Psoas muscle (tissue), 8 donors: ENCODE data around the gene PDE11A. TPM values are rescaled to one million over a fixed set of nuclear protein-coding genes. Genes with fewer than 3 reads are reported as not detected.

Experiments used
- ATAC-seq, 4 donors: fragments of 200-7000 bp; cut with Tn5 transposase; one replicate each; pipeline ENCODE4 v1.9.1; 2020; ENCODE audit warnings: moderate library complexity in 3 of 4, mild to moderate bottlenecking in 2 of 4
- DNase-seq, 2 donors: peaks; one replicate each; pipeline ENCODE4 v3.0.0-alpha.2; 2020
- H3K27ac ChIP-seq: fragments of 200-600 bp; one replicate; pipeline ENCODE4 v1.8.0; 2022
- H3K27me3 ChIP-seq, 3 donors: fragments of 200-600 bp in 1 of 3; one replicate each; pipeline versions ENCODE4 v1.6.1 to v1.8.0; 2013 to 2022; ENCODE audit warnings: low read length in 2 of 3, mild to moderate bottlenecking in 2 of 3, moderate library complexity in 1 of 3; ENCODE audit not compliant: insufficient read depth in 3 of 3
- H3K36me3 ChIP-seq, 2 donors: fragments of 200-600 bp in 1 of 2; one replicate each; pipeline versions ENCODE4 v1.6.1 to v1.8.0; 2013 to 2022; ENCODE audit warnings: low read depth in 1 of 2, mild to moderate bottlenecking in 1 of 2, moderate library complexity in 1 of 2; ENCODE audit not compliant: insufficient read depth in 1 of 2
- H3K4me1 ChIP-seq: fragments of 200-600 bp; one replicate; pipeline ENCODE4 v1.8.0; 2022
- H3K4me3 ChIP-seq: fragments of 200-600 bp; one replicate; pipeline ENCODE4 v1.8.0; 2022; ENCODE audit warnings: mild to moderate bottlenecking
- H3K9me3 ChIP-seq: fragments of 200-600 bp; one replicate; pipeline ENCODE4 v1.8.0; 2022
- WGBS, 3 donors: extraction: QIAGEN DNeasy Blood & Tissue Kit; methylation state at CpG; one replicate each; pipeline versions ENCODE4 v1.1.6 to v1.1.7; 2013; 5-methylcytosine and 5-hydroxymethylcytosine counted together
- intact Hi-C, 2 donors: fragments of 100-400 bp; cut with DNase I; formaldehyde crosslinking; loops; one replicate each; pipeline versions ENCODE4 v1.11.0 to v1.14.2; 2022
- polyA plus RNA-seq, 3 donors: library from polyadenylated mRNA; stranded (reverse); fragments of 200-250 nt; gene quantifications; one replicate each; pipeline ENCODE4 v1.2.3, GENCODE V29; 2013
- total RNA-seq, 4 donors: library from RNA; stranded (reverse); fragmentation: NEBNext Ultra II Directional in 2 of 4; extraction: Animal tissue kit (Norgen Biotek cat#: 25700) in 2 of 4; gene quantifications; one replicate each; pipeline versions ENCODE4 v1.2.1 to v1.2.4, GENCODE V29; 2021 to 2023
- TF ChIP-seq, protein P1 (sequence below): fragments of 200-600 bp; IDR thresholded peaks from one replicate; pipeline ENCODE4 v1.8.0; 2022; ENCODE audit warnings: antibody characterized with exemption
- donor health status: healthy with polysubstance abuse.
- donor health status: DM: no; HTN: no; CAD: no; lungs with moderate emphysema.
- donor health status: Bipolar disorder and iron deficiency.
- donor health status: healthy.
- donor health status: DM: yes; HTN: yes; CAD: no.
- donor health status: DM: no; HTN: no; CAD: no.
- donor health status: DM: no; HTN: no; CAD: no.
- donor health status: DM: yes; HTN: yes; CAD: no.

PDE11A gene
- total and polyA plus RNA-seq, 7 donors, result 0.35 to 39.7 (median 2.3) TPM

DNA sequence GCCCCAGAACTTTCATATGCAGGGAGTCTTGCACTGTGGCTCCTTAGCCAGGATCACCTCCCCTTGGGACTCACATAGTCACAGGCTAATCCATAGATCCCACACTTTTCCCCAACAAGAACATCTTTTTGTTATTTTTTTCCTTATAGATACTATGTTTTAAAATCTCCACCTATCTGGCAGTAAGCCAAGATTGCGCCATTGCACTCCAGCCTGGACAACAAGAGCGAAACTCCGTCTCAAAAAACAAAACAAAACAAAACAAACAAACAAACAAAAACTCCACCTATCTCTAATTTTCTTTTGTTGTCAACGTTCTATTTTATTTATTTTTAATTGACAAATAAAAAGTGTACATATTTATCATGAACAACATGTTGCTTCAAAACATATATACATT, 141.7 kb downstream of the PDE11A start:
- no peak for ATAC-seq
- TF ChIP-seq, protein P1, sequence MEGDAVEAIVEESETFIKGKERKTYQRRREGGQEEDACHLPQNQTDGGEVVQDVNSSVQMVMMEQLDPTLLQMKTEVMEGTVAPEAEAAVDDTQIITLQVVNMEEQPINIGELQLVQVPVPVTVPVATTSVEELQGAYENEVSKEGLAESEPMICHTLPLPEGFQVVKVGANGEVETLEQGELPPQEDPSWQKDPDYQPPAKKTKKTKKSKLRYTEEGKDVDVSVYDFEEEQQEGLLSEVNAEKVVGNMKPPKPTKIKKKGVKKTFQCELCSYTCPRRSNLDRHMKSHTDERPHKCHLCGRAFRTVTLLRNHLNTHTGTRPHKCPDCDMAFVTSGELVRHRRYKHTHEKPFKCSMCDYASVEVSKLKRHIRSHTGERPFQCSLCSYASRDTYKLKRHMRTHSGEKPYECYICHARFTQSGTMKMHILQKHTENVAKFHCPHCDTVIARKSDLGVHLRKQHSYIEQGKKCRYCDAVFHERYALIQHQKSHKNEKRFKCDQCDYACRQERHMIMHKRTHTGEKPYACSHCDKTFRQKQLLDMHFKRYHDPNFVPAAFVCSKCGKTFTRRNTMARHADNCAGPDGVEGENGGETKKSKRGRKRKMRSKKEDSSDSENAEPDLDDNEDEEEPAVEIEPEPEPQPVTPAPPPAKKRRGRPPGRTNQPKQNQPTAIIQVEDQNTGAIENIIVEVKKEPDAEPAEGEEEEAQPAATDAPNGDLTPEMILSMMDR, result no peak
- 83 to 89% (median 84%) methylated on average over 4 of the region's 4 CpGs for WGBS, 3 donors
- H3K4me1 ChIP-seq, result no peaks in the 10 kb centered on the region
- intact Hi-C loops, result no loop called here
- no peaks in the 10 kb centered on the region for H3K36me3 ChIP-seq
- H3K9me3 ChIP-seq, result no peaks in the 10 kb centered on the region
- DNase-seq, result no peak
- H3K27ac ChIP-seq, result no peak overlapping the region
- H3K27me3 ChIP-seq, result no peaks in the 10 kb centered on the region
- no peak overlapping the region for H3K4me3 ChIP-seq

DNA sequence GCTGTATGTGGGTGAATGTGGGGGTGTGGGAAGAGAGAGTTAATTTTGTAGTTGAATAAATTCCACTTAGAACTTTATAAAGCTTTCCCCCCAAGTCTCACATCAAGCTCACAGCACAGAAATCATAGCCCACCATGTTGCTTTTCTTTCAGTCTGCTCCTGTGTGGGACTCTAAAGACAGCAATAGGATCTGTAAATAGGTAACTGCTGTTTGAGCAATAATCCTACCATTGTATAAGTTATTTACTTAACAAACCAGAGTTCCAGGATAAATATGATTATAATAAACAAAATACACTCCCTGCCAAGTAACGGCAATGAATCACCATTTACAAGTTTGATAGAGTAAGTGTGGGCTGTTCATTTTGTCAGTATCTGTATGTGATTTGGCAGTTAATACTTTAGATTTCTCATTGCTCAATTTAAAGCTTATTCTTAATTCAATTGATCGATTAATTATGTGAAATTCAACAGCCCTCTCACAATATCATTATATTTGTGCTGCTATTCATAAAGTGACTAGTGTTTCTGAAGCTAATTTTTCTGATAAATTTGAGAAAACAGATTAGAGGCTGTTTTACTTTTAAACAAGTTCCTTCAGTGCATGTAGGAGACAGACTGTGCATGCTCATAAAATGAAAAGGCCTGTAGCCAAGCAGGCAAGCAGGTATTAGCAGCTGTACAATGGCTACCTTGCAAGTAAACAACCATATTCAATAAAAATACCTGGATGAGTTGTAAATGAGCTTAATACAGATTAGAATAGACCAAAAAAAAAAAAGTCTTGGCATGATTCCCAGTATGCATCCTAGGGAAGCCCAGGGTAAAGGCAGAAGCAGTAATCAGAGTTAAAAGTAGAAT, 142.7 kb downstream of the PDE11A start:
- Histone ChIP-seq H3K36me3 (no peaks in the 10 kb centered on the region), H3K4me1 (no peaks in the 10 kb centered on the region), H3K27ac (no peak overlapping the region), H3K9me3 (no peaks in the 10 kb centered on the region), H3K27me3 (no peaks in the 10 kb centered on the region), H3K4me3 (no peak overlapping the region)
- intact Hi-C loops, result no loop called here
- TF ChIP-seq, protein P1, result no peak
- no peak for ATAC-seq
- WGBS, 3 donors, result 92 to 96% (median 92%) methylated on average over 2 of the region's 2 CpGs
- DNase-seq, result no peak

DNA sequence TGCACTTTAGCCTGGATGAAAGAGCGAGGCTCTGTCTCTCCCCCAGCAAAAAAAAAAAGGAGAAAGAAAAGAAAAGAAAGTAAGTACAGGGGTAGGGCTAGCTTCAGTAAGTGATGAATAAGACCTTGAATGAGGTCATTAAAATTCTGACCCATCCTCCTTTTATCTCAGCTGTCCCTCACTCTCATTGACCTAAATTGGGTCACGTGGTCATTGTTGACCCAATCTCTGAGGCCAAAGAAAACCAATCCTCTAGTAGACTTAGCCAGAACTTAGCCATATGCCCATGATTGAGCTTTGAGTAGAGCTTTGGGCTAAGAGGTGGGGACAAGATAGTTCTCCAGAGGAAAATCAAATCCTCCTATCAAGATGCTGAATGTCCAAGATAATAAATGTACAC, 149.3 kb downstream of the PDE11A start:
- WGBS, 3 donors, result 59 to 82% (median 66%) methylated on average over 2 of the region's 2 CpGs
- no peak for DNase-seq
- intact Hi-C loops, result no loop called here
- ATAC-seq, result no peak
- H3K27me3 ChIP-seq, result no peaks in the 10 kb centered on the region
- H3K36me3 ChIP-seq, result no peaks in the 10 kb centered on the region
- no peak overlapping the region for H3K27ac ChIP-seq
- no peaks in the 10 kb centered on the region for H3K9me3 ChIP-seq
- TF ChIP-seq, protein P1, result no peak
- no peaks in the 10 kb centered on the region for H3K4me1 ChIP-seq
- H3K4me3 ChIP-seq, result no peak overlapping the region

DNA sequence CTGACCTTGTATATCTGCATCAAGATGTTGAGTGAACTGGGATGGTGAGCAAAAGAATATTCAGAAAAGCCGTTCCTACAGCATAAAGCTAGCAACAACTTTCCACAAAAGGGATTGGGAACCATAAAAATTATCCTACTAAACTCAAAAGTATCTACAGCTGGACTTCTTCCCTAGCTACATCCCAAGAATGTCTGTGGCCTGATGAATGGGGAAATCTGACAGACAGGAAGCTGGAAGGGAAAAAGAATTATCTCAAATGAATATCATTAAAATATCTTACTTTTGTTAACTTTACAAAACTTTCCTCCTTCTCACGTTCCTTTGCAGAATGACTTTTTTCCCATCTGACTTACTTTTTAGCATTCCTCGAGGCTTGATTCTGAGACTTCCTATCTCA, 150.9 kb downstream of the PDE11A start:
- Histone ChIP-seq H3K4me3 (no peak overlapping the region), H3K9me3 (no peaks in the 10 kb centered on the region), H3K36me3 (no peaks in the 10 kb centered on the region), H3K27me3 (no peaks in the 10 kb centered on the region), H3K4me1 (no peaks in the 10 kb centered on the region), H3K27ac (no peak overlapping the region)
- TF ChIP-seq, protein P1, result no peak
- DNase-seq (no peak), ATAC-seq (no peak)
- intact Hi-C loops, result no loop called here
- WGBS, 3 donors, result 73 to 84% (median 78%) methylated on average over 3 of the region's 3 CpGs
